Stimulated activated CD4-positive, alpha-beta T cell treated with anti-CD3 and anti-CD28 coated beads, Interleukin-15, amount 100 ng/mL, for 24 hours (primary cell): ENCODE data around the gene ELAVL1.
"Not testable (repeated sequence)": the region's sequence is repeated elsewhere in the genome, so short reads cannot be mapped to it uniquely, and the experiment has no call there.

ENCODE experiments used
- DNase-seq: peaks from one replicate; pipeline ENCODE4 v3.0.0-alpha.2; 2020

Gene ELAVL1

DNA sequence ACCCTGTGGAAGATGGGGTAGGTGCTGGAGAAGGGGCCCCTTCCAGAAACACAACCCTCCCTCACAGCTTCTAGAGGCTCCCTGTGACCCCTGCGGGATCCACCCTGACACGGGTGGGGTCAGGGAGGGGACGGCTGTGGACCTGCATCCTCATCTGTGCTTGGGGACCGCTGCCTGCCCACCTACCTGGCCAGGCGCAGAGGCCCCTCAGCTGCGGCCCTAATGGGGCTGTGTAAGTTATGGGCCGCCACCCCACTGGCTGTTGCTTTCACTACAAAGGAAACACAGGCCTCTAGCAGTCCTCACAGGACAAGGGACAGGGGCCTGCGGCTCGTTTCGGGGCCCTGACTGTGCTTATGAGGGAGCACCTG is 72.5 kb downstream of the ELAVL1 start:
- no peak for DNase-seq

DNA sequence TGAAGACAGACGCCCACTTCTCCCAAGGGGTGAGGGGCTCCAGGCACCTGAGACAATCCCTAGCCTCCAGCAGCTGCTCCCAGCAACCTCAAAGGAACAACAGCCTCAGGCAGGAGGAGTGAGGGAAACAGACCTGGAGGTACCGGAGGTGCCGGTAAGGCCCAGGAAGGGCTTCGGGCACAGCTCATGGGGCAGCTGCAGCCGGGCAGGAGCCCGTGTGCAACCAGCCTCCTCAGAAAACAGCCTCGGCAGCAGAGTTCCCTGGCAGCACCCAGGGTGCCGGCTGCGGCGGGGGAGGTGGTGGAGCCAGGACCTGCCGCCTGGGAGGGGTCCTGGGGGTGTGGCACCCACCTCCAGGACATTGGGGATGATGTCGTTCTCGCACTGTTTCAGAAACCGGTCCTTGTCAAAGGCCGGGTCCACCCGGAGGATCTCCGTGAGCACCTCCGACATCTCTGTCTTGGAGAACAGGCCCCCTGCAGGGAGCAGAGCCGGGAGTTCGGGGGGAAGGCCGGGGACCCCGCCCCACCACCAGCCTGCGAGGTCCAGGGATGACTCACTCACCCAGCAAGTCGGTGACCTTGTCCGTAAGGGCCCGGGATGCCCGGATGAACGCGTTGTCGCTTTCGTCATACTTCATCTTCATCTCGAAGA is 73.0 kb downstream of the ELAVL1 start:
- DNase-seq: no peak

DNA sequence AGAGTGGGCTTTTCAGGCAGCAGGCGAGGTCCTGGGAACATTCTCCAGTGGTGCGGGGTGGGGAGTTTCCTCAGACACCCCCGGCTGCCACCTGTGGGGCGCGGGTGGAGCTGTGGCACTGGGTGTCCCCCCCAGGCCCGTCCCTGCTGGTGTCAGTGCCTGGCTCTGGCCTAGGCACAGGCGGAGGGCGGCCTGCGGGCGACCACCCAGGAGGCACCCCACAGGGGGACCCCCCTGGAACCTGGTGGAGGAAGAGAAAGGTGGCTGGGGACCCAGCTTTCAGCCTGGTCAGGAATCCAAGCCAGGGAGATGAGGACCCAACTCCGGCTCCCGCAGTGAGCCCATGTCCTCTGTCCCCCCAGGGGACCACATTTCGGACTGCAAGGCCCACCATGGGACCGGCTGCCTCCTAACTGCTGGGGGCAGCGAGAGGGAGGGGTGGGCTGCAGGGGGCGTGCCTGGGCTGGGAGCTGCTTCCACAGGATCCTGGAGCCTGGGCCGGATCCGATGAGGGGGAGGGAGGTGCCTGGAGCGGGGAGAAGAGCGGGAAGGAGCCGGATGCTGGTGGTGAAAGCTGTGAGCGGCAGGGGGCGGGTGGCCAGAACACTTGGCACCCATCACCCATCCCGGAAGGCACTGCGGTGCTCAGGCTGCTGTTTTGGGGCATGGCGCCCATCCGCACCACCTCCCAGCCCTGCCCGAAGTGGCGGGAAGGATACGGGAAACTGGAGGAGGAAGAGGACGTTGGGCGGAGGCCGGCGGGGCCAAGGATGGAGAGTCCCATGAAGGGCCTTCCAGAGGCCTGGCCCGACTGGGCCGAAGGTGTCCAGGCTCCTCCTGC is 74.0 kb downstream of the ELAVL1 start:
- DNase-seq: no peak

DNA sequence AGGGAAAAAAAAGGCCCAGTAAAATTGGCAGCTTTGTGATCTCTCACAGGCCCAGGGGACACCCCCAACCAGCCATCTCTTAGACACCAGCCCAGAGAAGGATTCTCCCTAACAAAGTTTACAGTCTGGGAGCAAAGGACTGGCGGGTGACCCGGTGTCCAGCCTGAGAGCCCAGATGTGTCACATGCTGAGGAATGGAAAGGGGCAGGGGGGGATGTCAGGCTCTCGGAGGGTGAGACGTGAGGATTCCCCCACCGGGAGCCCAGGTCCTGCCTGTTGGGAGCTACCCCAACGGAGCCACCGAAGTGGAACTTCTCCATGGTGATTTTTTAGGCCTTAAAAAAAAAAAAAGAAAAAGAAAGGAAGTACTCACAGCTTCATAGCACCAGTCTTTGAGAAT is 74.7 kb downstream of the ELAVL1 start:
- DNase-seq: no peak

DNA sequence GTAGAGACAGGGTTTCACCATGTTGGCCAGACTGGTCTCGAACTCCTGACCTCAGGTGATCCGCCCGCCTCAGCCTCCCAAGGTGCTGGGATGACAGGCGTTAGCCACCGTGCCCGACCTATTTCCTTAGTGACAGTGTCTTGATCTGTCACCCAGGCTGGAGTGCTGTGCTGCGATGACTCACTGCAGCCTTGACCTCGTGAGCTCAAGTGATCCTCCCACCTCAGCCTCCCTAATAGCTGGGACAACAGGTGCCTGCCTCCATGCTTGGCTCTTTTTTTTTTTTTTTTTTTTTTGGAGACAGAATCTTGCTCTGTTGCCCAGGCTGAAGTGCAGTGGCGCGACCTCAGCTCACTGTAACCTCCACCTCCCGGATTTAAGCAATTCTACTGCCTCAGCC is 75.4 kb downstream of the ELAVL1 start:
- DNase-seq: not testable (repeated sequence)

DNA sequence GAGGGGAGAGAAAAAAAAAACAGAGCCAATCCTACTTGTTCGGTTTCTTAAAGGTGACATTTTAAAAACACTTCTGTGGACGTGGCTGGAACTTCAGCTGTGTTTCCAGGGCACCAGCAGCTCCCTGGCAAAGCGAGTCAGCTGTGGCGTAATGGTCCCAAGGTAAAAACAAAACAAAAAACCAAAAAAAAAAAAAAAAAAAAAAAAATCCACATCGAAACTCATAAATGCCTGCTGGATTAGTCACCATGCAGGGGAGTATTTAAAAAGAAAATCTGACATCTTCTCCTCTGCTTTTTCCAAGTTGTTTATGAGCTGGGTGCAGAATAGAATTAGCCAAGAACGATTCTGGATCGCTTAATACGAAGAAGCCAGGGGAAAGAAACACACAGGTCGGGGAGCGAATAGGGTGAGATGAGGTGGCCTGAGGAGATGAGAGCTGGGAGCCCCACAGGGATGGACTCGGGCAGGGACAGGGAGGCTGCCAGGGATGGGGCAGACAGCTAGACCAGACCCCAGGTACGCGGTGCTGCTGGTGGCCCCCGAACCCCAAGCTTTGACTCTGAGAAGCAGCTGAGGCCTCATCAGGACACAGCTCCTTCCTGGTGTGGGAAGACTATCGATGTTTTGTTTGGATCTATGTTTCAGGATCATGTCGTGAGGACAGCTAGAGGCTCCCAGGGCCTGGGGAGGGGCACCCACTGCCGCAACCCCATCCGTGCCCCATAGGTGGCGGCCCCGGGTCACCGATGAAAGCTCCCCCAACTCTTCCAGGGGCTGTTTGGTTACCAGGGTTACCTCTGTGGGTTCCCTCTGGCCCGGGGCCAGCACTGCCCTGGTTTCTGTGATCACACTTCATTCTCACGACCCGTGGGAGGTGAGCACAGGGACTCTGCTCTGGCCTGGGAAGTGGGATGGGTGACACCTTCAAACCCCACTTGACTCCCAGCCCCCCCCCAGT is 76.4 kb downstream of the ELAVL1 start:
- peak; percentile 70 for DNase-seq

DNA sequence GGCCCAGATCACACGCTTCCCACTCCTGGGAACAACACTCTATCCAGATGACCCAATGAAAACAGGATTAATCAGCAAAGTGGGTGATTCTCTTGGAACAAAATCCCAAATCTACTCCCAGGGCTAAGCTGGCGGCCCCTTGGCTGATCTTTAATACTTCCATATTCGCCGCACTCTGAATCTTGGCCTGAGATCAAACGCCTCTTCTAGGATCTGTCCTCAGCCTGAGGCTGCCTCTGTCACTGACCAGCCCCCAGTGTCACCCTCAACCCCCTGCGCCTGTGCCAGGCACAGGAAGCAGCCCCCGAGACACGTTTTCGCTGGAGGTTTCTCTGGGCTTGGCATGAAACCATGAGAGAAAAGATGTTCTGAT is 77.1 kb downstream of the ELAVL1 start:
- no peak for DNase-seq

DNA sequence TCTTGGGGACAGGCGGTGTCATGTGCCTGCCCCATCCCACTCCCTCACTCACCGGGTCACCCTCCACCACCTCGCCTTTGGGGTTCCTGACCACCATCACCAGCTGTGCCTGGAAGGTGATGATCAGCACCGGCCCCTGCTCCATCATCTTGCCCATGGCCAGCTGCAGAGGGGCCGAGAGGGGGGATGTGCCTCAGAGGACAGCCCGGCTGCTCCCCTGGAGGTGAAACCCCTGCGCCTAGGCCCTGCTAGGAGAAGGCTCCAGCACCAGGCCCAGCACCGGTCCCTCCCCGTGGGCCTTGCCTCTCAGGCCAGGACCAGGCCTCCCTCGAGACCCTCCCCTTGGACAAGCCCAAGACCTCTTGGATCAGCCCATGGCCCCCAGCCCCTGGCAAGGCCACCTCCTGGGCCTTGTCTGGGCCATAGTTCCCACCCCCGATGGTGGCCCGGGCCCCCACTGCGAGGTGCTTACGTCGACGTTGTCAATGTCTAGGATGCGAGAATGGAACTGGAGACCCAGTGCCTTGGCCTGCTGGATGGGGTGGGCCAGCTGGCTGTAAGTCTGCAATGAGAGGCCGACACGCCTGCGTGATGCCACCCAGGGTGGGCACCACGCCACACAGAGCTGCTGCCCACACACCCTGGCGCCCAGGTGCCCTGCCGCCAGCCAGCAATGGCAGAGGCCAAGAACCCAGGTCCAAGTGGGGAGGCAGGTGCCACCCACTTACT is 77.7 kb downstream of the ELAVL1 start:
- DNase-seq: no peak

DNA sequence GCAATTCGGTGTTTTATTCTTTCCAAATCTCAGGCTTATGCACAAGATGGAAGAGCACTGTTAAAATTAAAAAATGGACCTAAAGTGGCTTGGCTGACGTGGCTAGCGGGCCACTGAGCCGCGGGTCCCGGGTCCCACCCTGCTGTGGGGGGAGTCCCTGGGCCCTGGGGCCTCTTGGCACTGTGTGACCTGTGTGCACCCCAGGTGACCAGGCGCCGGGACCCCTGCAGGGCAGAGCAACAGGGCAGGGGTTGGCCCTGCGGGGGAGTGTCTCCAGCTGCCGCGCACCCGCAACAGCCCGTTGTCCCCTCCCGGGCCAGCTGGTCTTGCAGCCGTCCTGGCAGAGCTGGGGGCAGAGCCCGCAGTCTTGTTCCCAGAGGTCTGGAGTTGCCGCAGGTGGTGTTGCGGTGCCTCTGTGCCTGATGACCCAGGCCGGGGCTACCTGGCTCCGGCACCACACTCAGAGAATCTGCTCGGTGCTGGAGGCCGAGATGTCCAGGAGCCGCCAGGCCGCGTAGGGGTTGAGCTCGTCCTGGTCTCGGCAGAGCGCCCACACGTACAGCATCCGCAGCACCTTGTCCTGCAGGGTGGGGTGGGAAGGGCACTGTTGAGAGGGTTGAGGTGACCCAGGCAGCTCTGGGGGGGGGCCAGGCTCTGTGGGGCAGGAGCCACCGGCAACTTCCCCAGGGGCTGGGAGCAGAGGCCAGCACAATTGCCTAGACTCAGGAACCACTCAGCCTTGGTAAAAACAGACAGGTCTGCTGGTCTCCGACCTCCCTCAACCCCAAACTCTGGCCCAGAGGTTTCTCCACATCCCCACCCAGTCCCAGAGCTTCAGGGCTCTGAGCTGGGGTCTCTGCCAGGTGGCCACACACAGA is 78.5 kb downstream of the ELAVL1 start:
- DNase-seq: no peak

DNA sequence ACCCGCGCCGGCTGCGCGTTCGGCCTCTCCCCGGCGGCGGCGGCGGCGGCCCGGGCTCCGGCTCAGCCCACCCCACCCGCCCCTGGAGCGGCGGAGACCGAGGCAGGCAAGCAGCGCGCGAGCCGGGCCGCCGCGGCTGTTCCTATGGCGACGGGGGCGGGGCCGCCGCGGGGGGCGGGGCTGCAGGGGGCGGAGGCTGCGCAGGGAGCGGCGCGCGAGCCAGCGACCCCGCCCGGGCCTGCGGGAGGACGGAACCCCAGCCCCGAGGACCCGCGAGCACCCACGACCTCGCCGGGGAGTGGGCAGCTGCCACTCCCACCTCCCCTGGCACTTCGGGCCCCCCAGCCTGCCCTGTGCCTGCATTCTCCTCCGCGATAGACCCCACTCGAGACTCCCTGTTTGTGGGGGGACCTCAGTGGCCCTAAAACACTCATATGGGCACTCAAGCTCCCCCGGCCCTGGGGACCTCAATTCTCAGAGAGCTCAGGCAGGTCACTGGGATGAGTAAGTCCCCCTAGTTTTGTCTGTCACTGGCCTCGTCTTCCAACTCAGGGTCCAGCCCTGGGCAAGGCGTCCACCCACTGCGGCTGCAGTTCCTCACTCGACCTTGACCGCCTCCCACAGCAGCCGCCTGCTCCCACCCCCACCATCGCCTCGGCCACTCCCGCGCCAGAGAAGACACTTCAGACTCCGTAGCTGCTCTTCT is 79.3 kb downstream of the ELAVL1 start, which contains the start of gene CTXN1:
Gene CTXN1, minus strand, starts transcription at position 115 of the 706 bp plus-strand sequence. CDS start 597 bp downstream, outside the sequence.
- DNase-seq: peak; percentile 82

DNA sequence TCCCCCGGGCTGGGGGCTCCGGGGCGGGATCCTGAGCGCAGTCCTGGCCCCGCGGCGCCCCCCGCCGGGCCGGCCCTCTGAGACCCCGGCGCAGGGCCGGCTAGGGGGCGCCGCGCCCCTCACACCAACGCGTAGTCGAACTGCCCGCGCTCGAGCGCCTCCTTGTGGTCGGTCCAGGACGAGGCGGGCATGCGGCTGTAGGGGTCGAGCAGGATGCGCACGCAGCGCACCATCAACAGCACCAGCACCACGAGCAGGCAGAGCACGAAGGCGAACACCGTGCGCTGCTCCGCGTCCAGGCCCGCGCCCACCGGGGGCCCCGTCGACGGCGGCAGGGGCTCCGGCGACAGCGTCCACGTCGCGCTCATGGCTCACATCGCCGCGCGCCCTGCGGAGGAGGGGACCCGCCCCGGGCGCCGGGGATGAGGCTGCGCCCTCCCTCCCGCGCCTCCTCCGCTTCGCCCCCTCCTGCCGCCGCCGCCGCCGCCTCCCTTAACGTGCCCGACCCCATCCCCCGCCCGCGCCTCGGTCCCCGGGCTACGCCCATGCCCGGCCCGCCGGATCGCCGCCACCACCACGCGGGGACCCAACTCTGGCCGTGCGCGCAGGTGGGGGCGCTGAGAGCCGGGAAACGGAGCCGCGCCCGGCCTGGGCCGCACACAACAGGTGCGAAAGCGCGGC is 80.1 kb downstream of the ELAVL1 start:
- DNase-seq: peak; percentile 86

DNA sequence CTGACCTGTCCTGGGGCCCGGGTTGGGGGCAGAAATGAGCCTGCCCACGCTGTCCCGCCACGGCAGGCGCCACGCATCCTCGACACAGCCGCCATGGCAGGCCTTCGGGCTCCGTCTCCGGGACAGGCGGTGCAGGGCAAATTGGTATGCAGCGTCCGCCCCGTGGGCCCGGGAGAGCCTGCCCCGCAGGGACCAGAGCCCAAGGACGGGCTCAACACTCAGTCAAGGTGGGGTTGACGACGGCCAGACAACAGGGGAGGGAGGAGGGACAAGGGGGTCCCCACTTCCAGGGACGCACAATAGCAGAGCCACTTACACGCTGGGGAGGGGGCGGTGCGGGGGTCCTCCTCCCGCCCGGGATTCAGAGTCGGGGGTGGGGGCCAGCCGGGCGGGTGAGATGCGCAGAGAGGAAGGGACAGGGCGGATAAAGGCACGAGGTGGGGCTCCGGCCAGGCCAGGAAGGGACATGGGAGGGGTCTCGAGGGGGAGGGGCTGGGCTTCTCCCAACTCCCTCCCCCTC is 80.7 kb downstream of the ELAVL1 start:
- no peak for DNase-seq

DNA sequence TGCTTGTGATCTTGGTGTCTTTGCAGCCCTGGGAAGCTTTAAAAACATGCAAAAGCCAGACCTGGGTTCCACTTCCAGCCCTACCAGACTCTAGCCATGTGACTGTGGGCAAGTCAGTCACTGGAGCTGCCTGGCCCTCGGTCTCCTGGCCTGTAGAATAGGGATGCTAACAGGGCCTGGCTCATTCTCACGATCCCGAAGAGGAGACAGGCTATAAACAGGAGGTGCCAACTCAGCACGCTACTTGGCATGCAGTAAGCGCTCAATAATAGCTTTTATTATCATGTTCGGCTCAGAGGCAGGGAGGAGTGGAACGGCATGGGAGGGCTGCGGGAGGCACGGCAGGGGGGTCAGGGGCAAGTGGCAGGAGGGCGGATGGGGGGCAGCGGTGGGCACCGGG is 81.2 kb downstream of the ELAVL1 start:
- no peak for DNase-seq

DNA sequence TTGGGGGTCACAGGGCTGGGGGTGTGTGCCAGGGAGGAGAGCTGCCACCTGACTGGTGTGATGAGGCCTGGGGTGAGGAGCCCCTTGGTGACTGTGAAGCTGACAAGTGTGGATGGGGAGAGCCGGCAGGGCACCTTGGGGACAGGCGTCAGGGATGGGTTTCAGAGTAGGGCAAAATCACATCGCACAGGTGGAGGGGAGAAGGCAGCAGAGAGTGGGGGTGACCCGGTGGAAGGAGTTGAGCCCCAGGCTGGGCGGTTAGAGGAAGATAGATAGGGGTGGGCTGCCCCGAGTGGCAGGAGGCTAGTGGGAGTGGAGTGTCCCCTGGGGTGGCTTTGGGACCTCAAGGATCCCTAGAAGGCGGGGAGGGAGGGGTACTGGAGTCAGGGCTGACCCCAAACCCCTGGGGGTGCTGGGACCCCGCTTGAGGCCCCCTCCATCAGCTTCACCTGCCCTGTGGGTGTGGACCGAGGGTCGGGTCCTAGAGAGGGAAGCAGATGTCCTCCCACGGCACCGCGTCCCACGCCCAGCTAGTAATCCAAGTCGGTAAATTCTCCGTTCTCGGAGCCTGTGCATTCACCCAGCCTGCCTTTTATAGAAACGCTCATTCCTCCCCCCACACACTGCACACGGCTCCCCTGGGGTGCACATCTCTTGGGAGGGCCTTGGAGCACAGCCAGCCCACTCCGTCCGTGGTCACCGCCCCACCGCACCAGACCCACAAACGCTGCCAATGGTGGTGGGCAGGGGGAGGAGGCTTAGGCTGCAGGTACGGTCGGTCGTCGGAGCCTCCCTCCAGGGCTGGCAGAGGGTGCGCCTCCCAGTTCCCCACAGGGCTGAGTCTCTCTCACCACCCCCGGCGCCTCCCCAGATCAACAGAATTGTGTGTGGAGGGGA is 81.9 kb downstream of the ELAVL1 start:
- no peak for DNase-seq

DNA sequence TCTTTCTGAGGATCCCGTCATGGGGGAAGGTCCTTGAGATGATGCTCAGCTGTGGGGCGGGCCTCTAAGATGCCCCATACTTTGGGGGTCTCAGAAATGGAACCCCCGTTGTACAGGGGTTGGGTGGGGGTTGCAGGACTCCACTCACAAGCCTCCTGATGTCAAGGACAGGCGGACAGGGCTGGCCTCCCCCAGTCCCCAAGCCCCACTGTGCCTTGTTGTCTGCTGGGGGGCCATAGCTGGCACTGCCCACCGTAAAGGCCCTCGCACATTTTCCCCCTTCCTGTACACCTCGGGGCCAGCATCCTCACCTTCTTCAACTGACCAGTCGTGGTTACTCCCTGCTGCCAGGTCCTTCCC is 82.6 kb downstream of the ELAVL1 start:
- no peak for DNase-seq

DNA sequence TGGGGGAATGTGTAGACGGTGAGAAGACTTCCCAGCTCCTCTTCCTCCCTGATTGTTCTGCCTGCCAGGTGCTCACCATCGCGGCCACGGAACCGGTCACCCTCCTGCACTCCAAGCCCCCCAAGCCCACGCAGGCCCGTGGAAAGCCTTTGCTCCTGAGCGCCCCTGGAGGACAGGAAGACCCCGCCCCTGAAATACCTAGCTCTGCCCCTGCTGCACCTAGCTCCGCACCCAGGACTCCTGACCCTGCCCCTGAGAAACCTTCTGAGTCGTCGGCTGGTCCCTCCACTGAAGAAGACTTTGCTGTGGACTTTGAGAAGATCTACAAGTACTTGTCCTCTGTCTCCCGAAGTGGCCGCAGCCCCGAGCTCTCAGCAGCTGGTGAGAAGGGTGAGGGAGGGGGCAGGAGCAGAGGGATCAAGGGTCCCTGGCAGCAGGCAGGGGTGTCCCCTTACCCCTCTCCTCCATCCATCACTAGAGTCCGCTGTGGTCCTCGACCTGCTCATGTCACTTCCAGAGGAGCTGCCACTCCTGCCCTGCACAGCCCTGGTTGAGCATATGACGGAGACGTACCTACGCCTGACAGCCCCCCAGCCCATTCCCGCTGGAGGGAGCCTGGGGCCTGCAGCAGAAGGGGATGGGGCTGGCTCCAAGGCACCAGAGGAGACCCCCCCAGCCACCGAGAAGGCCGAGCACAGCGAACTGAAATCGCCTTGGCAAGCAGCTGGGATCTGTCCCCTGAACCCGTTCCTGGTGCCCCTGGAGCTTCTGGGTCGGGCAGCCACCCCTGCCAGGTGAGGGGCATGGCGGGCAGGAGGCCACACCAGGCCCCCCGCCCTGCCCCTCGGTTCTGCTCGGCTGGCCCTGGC is 83.2 kb downstream of the ELAVL1 start:
- no peak for DNase-seq

DNA sequence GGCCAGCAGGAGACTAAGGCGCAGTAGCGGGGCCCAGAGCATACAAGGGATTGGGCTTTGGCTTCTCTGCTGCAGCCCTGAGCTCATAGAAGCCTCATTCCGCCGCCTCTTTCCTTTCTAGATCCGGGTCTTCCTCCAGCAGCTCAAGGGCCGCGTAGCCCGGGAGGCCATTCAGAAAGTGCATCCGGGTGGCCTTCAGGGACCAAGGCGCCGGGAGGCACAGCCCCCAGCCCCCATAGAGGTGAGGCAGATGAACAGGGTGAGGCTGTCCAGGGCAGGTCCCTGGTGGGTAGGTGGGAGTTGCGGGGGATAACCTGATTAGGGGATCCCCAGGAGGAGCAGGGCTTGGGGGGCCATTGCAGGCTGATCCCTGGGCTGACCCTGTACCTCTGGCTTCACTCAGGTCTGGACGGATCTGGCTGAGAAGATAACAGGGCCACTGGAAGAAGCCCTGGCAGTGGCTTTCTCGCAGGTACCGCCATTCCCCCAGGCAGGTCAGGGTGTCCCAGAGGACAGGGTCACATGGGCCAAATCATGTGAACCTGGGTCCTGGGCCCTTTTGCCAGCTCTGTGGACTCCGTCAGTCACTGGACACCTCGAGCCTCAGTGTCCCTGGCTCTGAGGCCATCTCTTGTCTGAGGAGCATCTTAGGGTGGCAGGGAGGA is 84.0 kb downstream of the ELAVL1 start:
- no peak for DNase-seq
